Cardiac muscle cell (in vitro differentiated cells and primary cell): ENCODE results near the gene ASCC1. TPM values are rescaled to one million over a fixed set of nuclear protein-coding genes. Genes with fewer than 3 reads are reported as not detected.

Experiments
- DNase-seq, 2 donors: peaks; one replicate each; pipeline versions ENCODE4 v3.0.0 to v3.0.0-alpha.2; 2010 to 2017; ENCODE audit warnings: low read depth in 1 of 2, low spot score in 1 of 2
- H3K27ac ChIP-seq: fragments of 200-600 bp; sonication (generic); 2 replicates; pipeline ENCODE4 v1.5.1; 2016
- H3K27me3 ChIP-seq: fragments of 200-600 bp; sonication (generic); 2 replicates; pipeline ENCODE4 v1.6.0; 2016; ENCODE audit warnings: control low read depth
- H3K36me3 ChIP-seq: fragments of 200-600 bp; sonication (generic); 2 replicates; pipeline ENCODE4 v1.5.1; 2016; ENCODE audit warnings: control low read depth
- H3K4me1 ChIP-seq: fragments of 200-600 bp; sonication (generic); 2 replicates; pipeline ENCODE4 v1.8.1; 2017; ENCODE audit warnings: low read depth, mild to moderate bottlenecking, mixed run types
- H3K4me3 ChIP-seq: fragments of 200-600 bp; sonication (generic); 2 replicates; pipeline ENCODE4 v1.5.1; 2016; ENCODE audit warnings: mild to moderate bottlenecking
- H3K9me3 ChIP-seq: fragments of 200-600 bp; sonication (generic); 2 replicates; pipeline ENCODE4 v1.5.1; 2017; ENCODE audit warnings: low read depth, mild to moderate bottlenecking, control low read depth
- CTCF ChIP-seq: IDR thresholded peaks from 2 replicates; pipeline ENCODE4 v1.5.1; 2012; ENCODE audit warnings: low read depth, mild to moderate bottlenecking, low read length
- polyA plus RNA-seq: library from polyadenylated mRNA; unstranded; fragments of >200 nt; fragmentation: Nextera tagmentation; extraction: Ambion mirVana; gene quantifications from 2 replicates; pipeline ENCODE4 v1.2.1, GENCODE V29; 2016
- total RNA-seq: library from RNA; depleted of rRNA; stranded (reverse); fragments of >200 nt; gene quantifications from 2 replicates; pipeline ENCODE4 v1.2.3, GENCODE V29; 2016

The ASCC1 gene
- total and polyA plus RNA-seq, 2 experiments from 2014 or later: 41.3 to 58.4 TPM

DNA sequence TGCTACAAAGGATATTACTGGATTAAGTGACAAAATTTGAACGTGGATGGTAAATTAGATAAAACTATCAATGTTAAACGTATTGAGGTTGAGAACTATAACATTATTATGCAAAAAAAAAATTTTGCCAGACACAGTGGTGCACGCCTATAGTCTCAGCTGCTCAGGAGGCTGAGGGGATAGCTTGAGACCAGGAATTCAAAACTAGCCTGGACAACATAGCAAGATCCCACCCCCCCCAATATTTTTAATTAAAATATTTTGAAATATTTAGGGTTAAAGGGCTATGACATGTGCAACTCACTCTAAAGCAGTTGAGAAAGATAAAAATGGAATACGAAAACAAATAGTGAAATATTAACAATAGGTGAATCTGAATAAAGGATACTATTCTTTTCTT, 45.3 kb downstream of the ASCC1 start:
- H3K36me3 ChIP-seq: no peaks in the 10 kb centered on the region
- DNase-seq: no peak
- no peak overlapping the region for H3K4me3 ChIP-seq
- no peak for TF ChIP-seq CTCF
- H3K27ac ChIP-seq: peak overlapping the region; percentile 26
- peaks cover 32% of the 10 kb centered on the region for H3K4me1 ChIP-seq
- H3K27me3 ChIP-seq: no peaks in the 10 kb centered on the region
- H3K9me3 ChIP-seq: no peaks in the 10 kb centered on the region

GRCh38 chr10:72170263-72170662, 45.8 kb downstream of the ASCC1 start:
- H3K27me3 ChIP-seq: no peaks in the 10 kb centered on the region
- H3K4me3 ChIP-seq: no peak overlapping the region
- H3K36me3 ChIP-seq: no peaks in the 10 kb centered on the region
- TF ChIP-seq CTCF: no peak
- no peaks in the 10 kb centered on the region for H3K9me3 ChIP-seq
- peaks cover 31% of the 10 kb centered on the region for H3K4me1 ChIP-seq
- peak in 1 of 2 donors; percentile 47 for DNase-seq
- peak overlapping the region; percentile 26 for H3K27ac ChIP-seq

DNA sequence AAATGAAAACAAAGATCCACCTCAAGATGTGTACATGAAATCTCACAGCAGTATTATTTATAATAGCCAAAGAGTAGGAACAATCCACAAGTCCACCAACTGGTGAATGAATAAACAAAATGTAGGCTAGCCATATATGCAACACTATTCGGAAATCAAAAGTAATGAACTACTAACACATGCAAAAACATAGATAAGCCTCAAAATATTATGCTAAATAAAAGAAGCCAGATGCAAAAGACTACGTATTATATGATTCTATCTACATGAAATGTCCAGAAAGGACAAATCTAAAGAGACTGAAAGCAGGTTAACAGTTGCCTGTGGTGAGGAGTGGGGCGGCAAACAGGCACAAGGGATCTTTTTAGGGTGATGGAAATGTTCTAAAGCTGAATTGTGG, 49.0 kb downstream of the ASCC1 start:
- Histone ChIP-seq H3K27ac (no peak overlapping the region), H3K36me3 (no peaks in the 10 kb centered on the region), H3K4me3 (no peak overlapping the region), H3K4me1 (peaks cover 15% of the 10 kb centered on the region), H3K9me3 (no peaks in the 10 kb centered on the region), H3K27me3 (no peaks in the 10 kb centered on the region)
- no peak for DNase-seq
- TF ChIP-seq CTCF: no peak

DNA sequence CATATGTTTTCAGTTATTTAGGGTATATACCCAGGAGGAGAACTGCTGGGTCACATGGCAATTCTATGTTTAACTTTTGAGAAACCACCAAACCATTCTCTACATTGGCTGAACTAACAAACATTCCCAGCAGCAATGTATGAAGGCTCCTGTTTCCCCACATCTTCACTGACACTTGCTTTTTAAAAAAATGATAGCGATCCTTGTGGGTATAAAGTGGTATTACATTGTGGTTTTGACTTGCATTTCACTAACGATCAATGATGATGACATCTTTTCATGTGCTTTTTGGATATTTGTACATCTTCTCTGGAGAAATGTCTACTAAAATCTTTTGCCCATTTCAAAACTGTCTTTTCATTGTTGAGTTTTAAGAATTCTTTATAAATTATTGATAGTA, 51.5 kb downstream of the ASCC1 start:
- Histone ChIP-seq H3K36me3 (no peaks in the 10 kb centered on the region), H3K27me3 (no peaks in the 10 kb centered on the region), H3K9me3 (no peaks in the 10 kb centered on the region), H3K4me3 (no peak overlapping the region), H3K4me1 (peaks cover 4% of the 10 kb centered on the region), H3K27ac (no peak overlapping the region)
- no peak for DNase-seq
- TF ChIP-seq CTCF: no peak

GRCh38 chr10:72162978-72163377, 53.1 kb downstream of the ASCC1 start:
- no peaks in the 10 kb centered on the region for H3K9me3 ChIP-seq
- H3K27me3 ChIP-seq: no peaks in the 10 kb centered on the region
- no peak overlapping the region for H3K4me3 ChIP-seq
- H3K4me1 ChIP-seq: peaks cover 4% of the 10 kb centered on the region
- peak in 1 of 2 donors; percentile 60 for DNase-seq
- TF ChIP-seq CTCF: no peak
- peaks cover 4% of the 10 kb centered on the region for H3K36me3 ChIP-seq
- H3K27ac ChIP-seq: no peak overlapping the region

GRCh38 chr10:72158176-72158575, 57.9 kb downstream of the ASCC1 start:
- peaks cover 4% of the 10 kb centered on the region for H3K36me3 ChIP-seq
- H3K4me3 ChIP-seq: no peak overlapping the region
- H3K4me1 ChIP-seq: no peaks in the 10 kb centered on the region
- TF ChIP-seq CTCF: no peak
- DNase-seq: no peak
- H3K27ac ChIP-seq: no peak overlapping the region
- no peaks in the 10 kb centered on the region for H3K9me3 ChIP-seq
- H3K27me3 ChIP-seq: no peaks in the 10 kb centered on the region
